LNCaP clone FGC (cell line): ENCODE measurements around the gene COL18A1.
"Not testable (repeated sequence)": the region's sequence is repeated elsewhere in the genome, so short reads cannot be mapped to it uniquely, and the experiment has no call there.

Source experiments
- DNase-seq: peaks from one replicate; pipeline ENCODE4 v3.0.0-alpha.2; 2011; ENCODE audit warnings: low read depth
- H3K4me3 ChIP-seq: 2 replicates; pipeline ENCODE4 v1.5.1; 2011; ENCODE audit warnings: mild to moderate bottlenecking, low read depth, low read length, control low read depth
- CTCF ChIP-seq: IDR thresholded peaks from 2 replicates; pipeline ENCODE4 v1.5.1; 2012; ENCODE audit warnings: mild to moderate bottlenecking; ENCODE audit not compliant: control insufficient read depth, insufficient read depth; ENCODE audit errors: extremely low read depth

The COL18A1 gene

GRCh38 chr21:45502006-45502345 lies 97.0 kb downstream of the COL18A1 start:
- no peak overlapping the region for H3K4me3 ChIP-seq
- no peak for DNase-seq
- TF ChIP-seq CTCF: no peak

GRCh38 chr21:45502600-45502999 lies 97.6 kb downstream of the COL18A1 start:
- DNase-seq: no peak
- no peak for TF ChIP-seq CTCF
- H3K4me3 ChIP-seq: no peak overlapping the region

GRCh38 chr21:45503226-45503625 lies 98.3 kb downstream of the COL18A1 start:
- not testable (repeated sequence) for H3K4me3 ChIP-seq, DNase-seq

- DNase-seq: no peak
- no peak for TF ChIP-seq CTCF
- H3K4me3 ChIP-seq: no peak overlapping the region
Observed at GRCh38 chr21:45504021-45504515, 99.1 kb downstream of the COL18A1 start.

- no peak overlapping the region for H3K4me3 ChIP-seq
- DNase-seq: no peak
- TF ChIP-seq CTCF: no peak
Observed at GRCh38 chr21:45504516-45505415, 99.8 kb downstream of the COL18A1 start.

- peak; percentile 69 for DNase-seq
- no peak for TF ChIP-seq CTCF
- H3K4me3 ChIP-seq: no peak overlapping the region
Observed at GRCh38 chr21:45505416-45506021, 100.6 kb downstream of the COL18A1 start.

- DNase-seq: no peak
- TF ChIP-seq CTCF: no peak
- H3K4me3 ChIP-seq: no peak overlapping the region
Observed at GRCh38 chr21:45506241-45506817, 101.4 kb downstream of the COL18A1 start.
